Breast epithelium (tissue), 3 donors: ENCODE data around the gene GNAO1.

Experiments
- CTCF ChIP-seq, 3 donors: fragments of 450-650 bp; IDR thresholded peaks; one replicate each; pipeline ENCODE4 v1.5.1; 2016 to 2017; ENCODE audit warnings: antibody characterized with exemption in 3 of 3, mild to moderate bottlenecking in 3 of 3, moderate library complexity in 3 of 3
- POLR2A ChIP-seq: fragments of 450-650 bp; IDR thresholded peaks from one replicate; pipeline ENCODE4 v1.6.1; 2016; ENCODE audit warnings: antibody characterized with exemption, mild to moderate bottlenecking, moderate library complexity

GRCh38 chr16:56222474-56222997 lies 31.2 kb downstream of the GNAO1 start:
- no peak for TF ChIP-seq POLR2A
- no peak for TF ChIP-seq CTCF (IDR thresholded peaks at IDR 0.05)
